IMR-90 (cell line): ENCODE data around the gene RIMBP2. TPM values are rescaled to one million over a fixed set of nuclear protein-coding genes. Genes with fewer than 3 reads are reported as not detected.

Experiments used
- ATAC-seq: fragments of 200-7000 bp; cut with Tn5 transposase; 2 replicates; pipeline ENCODE4 v1.9.1; 2020; ENCODE audit warnings: low read depth, mild to moderate bottlenecking, moderate library complexity
- BruUV-seq: library from RNA; stranded (reverse); fragments of 400-500 nt; replicated peaks from 2 replicates; lab custom pipeline; 2021; lab: Mats Ljungman, UMichigan
- CTCF ChIA-PET: fragments of 300-600 bp; formaldehyde crosslinking; extraction: SDS; loops from one replicate; lab custom pipeline; 2021; ENCODE audit warnings: antibody characterized with exemption; lab: Yijun Ruan, JAX
- POLR2A ChIA-PET: fragments of 300-600 bp; sonication (Branson Sonifier 250); formaldehyde crosslinking; loops from one replicate; lab custom pipeline; 2022; ENCODE audit warnings: antibody characterized with exemption; ENCODE audit not compliant: unreplicated experiment; lab: Charles Lee
- DNase-seq: peaks from one replicate; pipeline ENCODE4 v3.0.0; 2013
- H2AFZ ChIP-seq: replicated peaks from 2 replicates; pipeline ENCODE3; 2013; ENCODE audit warnings: low read length, mild to moderate bottlenecking; ENCODE audit not compliant: poor library complexity
- H2AK5ac ChIP-seq: 2 replicates; pipeline ENCODE4 v1.6.1; 2013; ENCODE audit warnings: low read depth, low read length, inconsistent platforms
- H2AK9ac ChIP-seq: replicated peaks from 2 replicates; pipeline ENCODE3; 2013; ENCODE audit warnings: mild to moderate bottlenecking, low read depth, low read length, moderate library complexity; ENCODE audit not compliant: poor library complexity
- H2BK120ac ChIP-seq: 2 replicates; pipeline ENCODE4 v1.6.1; 2013; ENCODE audit warnings: low read depth, low read length, inconsistent platforms
- H2BK15ac ChIP-seq: 3 replicates; pipeline ENCODE4 v1.6.1; 2013; ENCODE audit warnings: low read depth, low read length, inconsistent platforms
- H2BK20ac ChIP-seq: 2 replicates; pipeline ENCODE4 v1.6.1; 2013; ENCODE audit warnings: low read depth, mild to moderate bottlenecking, inconsistent platforms, low read length, moderate library complexity
- H2BK5ac ChIP-seq: 2 replicates; pipeline ENCODE4 v1.6.1; 2013; ENCODE audit warnings: mild to moderate bottlenecking, low read depth, low read length, inconsistent platforms; ENCODE audit not compliant: poor library complexity, severe bottlenecking
- H3K14ac ChIP-seq: replicated peaks from 2 replicates; pipeline ENCODE4 v1.6.1; 2013; ENCODE audit warnings: low read depth, low read length, inconsistent platforms
- H3K18ac ChIP-seq: 2 replicates; pipeline ENCODE4 v1.6.1; 2013; ENCODE audit warnings: low read depth, low read length, control low read depth
- H3K23ac ChIP-seq: 2 replicates; pipeline ENCODE4 v1.6.1; 2013; ENCODE audit warnings: low read depth, low read length, inconsistent platforms
- H3K27ac ChIP-seq: 2 replicates; pipeline ENCODE4 v1.5.1; 2013; ENCODE audit warnings: mild to moderate bottlenecking, control low read depth, low read length; ENCODE audit not compliant: insufficient read depth
- H3K27me3 ChIP-seq: 2 replicates; pipeline ENCODE4 v1.6.1; 2013; ENCODE audit warnings: low read length; ENCODE audit not compliant: control insufficient read depth, insufficient read depth
- H3K36me3 ChIP-seq: 2 replicates; pipeline ENCODE4 v1.6.1; 2013; ENCODE audit warnings: low read length, mixed read lengths; ENCODE audit not compliant: control insufficient read depth, insufficient read depth
- H3K4ac ChIP-seq: 2 replicates; pipeline ENCODE4 v1.6.1; 2013; ENCODE audit warnings: low read depth, low read length, inconsistent platforms
- H3K4me1 ChIP-seq: 2 replicates; pipeline ENCODE4 v1.6.1; 2013; ENCODE audit warnings: low read length, mixed read lengths; ENCODE audit not compliant: control insufficient read depth, insufficient read depth
- H3K4me2 ChIP-seq: 2 replicates; pipeline ENCODE4 v1.6.1; 2013; ENCODE audit warnings: low read depth, mild to moderate bottlenecking, control low read depth, low read length, moderate library complexity
- H3K4me3 ChIP-seq: 2 replicates; pipeline ENCODE4 v1.5.1; 2013; ENCODE audit warnings: low read depth, mild to moderate bottlenecking, control low read depth, low read length, moderate library complexity; ENCODE audit not compliant: insufficient read depth
- H3K56ac ChIP-seq: 2 replicates; pipeline ENCODE4 v1.6.1; 2013; ENCODE audit warnings: low read length, inconsistent platforms; ENCODE audit not compliant: insufficient read depth; ENCODE audit errors: extremely low read depth
- H3K79me1 ChIP-seq, 2 experiments: 2 replicates each; pipeline ENCODE4 v1.6.1; 2013; ENCODE audit warnings: low read length in 2 of 2, inconsistent platforms in 1 of 2, low read depth in 1 of 2
- H3K9ac ChIP-seq: 2 replicates; pipeline ENCODE4 v1.6.1; 2013; ENCODE audit warnings: low read depth, low read length, control low read depth
- H3K9me1 ChIP-seq: 2 replicates; pipeline ENCODE4 v1.6.1; 2013; ENCODE audit warnings: low read length, inconsistent platforms; ENCODE audit not compliant: insufficient read depth
- H3K9me3 ChIP-seq: 2 replicates; pipeline ENCODE4 v1.6.1; 2013; ENCODE audit warnings: low read length; ENCODE audit not compliant: control insufficient read depth, insufficient read depth
- H4K20me1 ChIP-seq: 2 replicates; pipeline ENCODE4 v1.6.1; 2013; ENCODE audit warnings: low read length, inconsistent platforms; ENCODE audit not compliant: insufficient read depth
- H4K5ac ChIP-seq: 2 replicates; pipeline ENCODE4 v1.6.1; 2013; ENCODE audit warnings: mild to moderate bottlenecking, low read depth, low read length, control low read depth
- H4K8ac ChIP-seq, 2 experiments: 2 replicates each; pipeline ENCODE4 v1.6.1; 2013; ENCODE audit warnings: low read depth in 2 of 2, low read length in 2 of 2, control low read depth in 1 of 2, inconsistent platforms in 1 of 2
- H4K91ac ChIP-seq: 2 replicates; pipeline ENCODE4 v1.6.1; 2013; ENCODE audit warnings: low read depth, low read length, inconsistent platforms; ENCODE audit not compliant: insufficient read depth
- CHD1 ChIP-seq: IDR thresholded peaks from 2 replicates; pipeline ENCODE4 v1.6.1; 2012; ENCODE audit warnings: low read depth, low read length, improper control_type of control experiment
- CTCF ChIP-seq: conservative IDR thresholded peaks from 2 replicates; pipeline ENCODE4 v1.5.1; 2012; ENCODE audit warnings: mild to moderate bottlenecking, low read depth, low read length, improper control_type of control experiment
- FOS ChIP-seq: fragments of 150-350 bp; IDR thresholded peaks from 2 replicates; pipeline ENCODE4 v1.6.1; 2016; ENCODE audit warnings: low read depth, low read length
- MAFK ChIP-seq: IDR thresholded peaks from 2 replicates; pipeline ENCODE4 v1.6.1; 2012; ENCODE audit warnings: low read depth, low read length, improper control_type of control experiment
- MAZ ChIP-seq: IDR thresholded peaks from 2 replicates; pipeline ENCODE4 v1.6.1; 2012; ENCODE audit warnings: low read depth, mild to moderate bottlenecking, low read length, improper control_type of control experiment, moderate library complexity, borderline replicate concordance
- POLR2A ChIP-seq: IDR thresholded peaks from 2 replicates; pipeline ENCODE4 v1.6.1; 2012; ENCODE audit warnings: mild to moderate bottlenecking, low read depth, low read length
- RFX5 ChIP-seq: IDR thresholded peaks from 2 replicates; pipeline ENCODE4 v1.8.0; 2012; ENCODE audit warnings: low read depth, mild to moderate bottlenecking, low read length, moderate library complexity
- WGBS, 2 experiments: methylation state at CpG; one replicate each; pipeline versions ENCODE4 v1.1.5 to v1.1.7; 2013; ENCODE audit warnings: missing lambda C conversion rate in 2 of 2; ENCODE audit not compliant: insufficient read length in 1 of 2; ENCODE audit errors: extremely low coverage in 2 of 2; 5-methylcytosine and 5-hydroxymethylcytosine counted together
- dilution Hi-C: fragments of 300-500 bp; cut with HindIII; formaldehyde crosslinking; loops from one replicate; pipeline ENCODE4 v1.14.3; 2018; ENCODE audit warnings: low sequenced_read_pairs; ENCODE audit not compliant: unreplicated experiment
- in situ Hi-C: fragments of 300-500 bp; cut with MboI; formaldehyde crosslinking; loops from 3 replicates; pipeline ENCODE4 v1.14.3; 2019; ENCODE audit warnings: low sequenced_read_pairs, inconsistent platforms, mixed read lengths
- intact Hi-C: fragments of 100-400 bp; cut with micrococcal nuclease; formaldehyde crosslinking; loops from 2 replicates; pipeline ENCODE4 v1.10.0; 2022
- polyA plus RNA-seq, 3 experiments: library from polyadenylated mRNA; depleted of rRNA; stranded (reverse); fragments of >200 nt; gene quantifications; 2 replicates each; pipeline ENCODE4 v1.2.3, GENCODE V29; 2012; ENCODE audit warnings: low replicate concordance in 1 of 3
- total RNA-seq: library from RNA; depleted of rRNA; stranded (reverse); fragments of >200 nt; gene quantifications from 2 replicates; pipeline ENCODE4 v1.2.3, GENCODE V29; 2012

The RIMBP2 gene
- total and polyA plus RNA-seq, 2 of the 4 experiments (the other 2 are of a cell fraction), result not detected

GRCh38 chr12:130562716-130563115 is 153.4 kb downstream of the RIMBP2 start:
- H3K4ac ChIP-seq, result no peak overlapping the region
- DNase-seq (no peak), ATAC-seq (no peak)
- no peak overlapping the region for H3K18ac ChIP-seq
- no peak overlapping the region for H4K5ac ChIP-seq
- 13% methylated on average over 2 of the region's 5 CpGs; no CpG with 5 or more reads in 1 of the 2 experiments for WGBS, 2 experiments
- no peak overlapping the region for H3K27ac ChIP-seq
- no peak overlapping the region for H2BK20ac ChIP-seq
- H3K4me1 ChIP-seq, result no peaks in the 10 kb centered on the region
- ChIA-PET POLR2A (no interaction called here), CTCF (no interaction called here)
- no peak overlapping the region for H4K8ac ChIP-seq
- H3K36me3 ChIP-seq, result no peaks in the 10 kb centered on the region
- H3K56ac ChIP-seq, result no peak overlapping the region
- H2AFZ ChIP-seq, result no peak overlapping the region
- H2BK15ac ChIP-seq, result no peak overlapping the region
- no peak overlapping the region for H3K23ac ChIP-seq
- no peak overlapping the region for H2AK9ac ChIP-seq
- H3K4me3 ChIP-seq, result no peak overlapping the region
- no peaks in the 10 kb centered on the region for H3K79me1 ChIP-seq
- TF ChIP-seq FOS (no peak), POLR2A (no peak), CTCF (no peak), MAZ (no peak), MAFK (no peak), RFX5 (no peak), CHD1 (no peak)
- H3K14ac ChIP-seq, result no peak overlapping the region
- H4K20me1 ChIP-seq, result no peaks in the 10 kb centered on the region
- no peak overlapping the region for H2AK5ac ChIP-seq
- H2BK5ac ChIP-seq, result no peak overlapping the region
- no peaks in the 10 kb centered on the region for H3K27me3 ChIP-seq
- no peak overlapping the region for H3K4me2 ChIP-seq
- in situ Hi-C loops (no loop called here), dilution Hi-C loops (no loop called here), intact Hi-C loops (no loop called here)
- no peaks in the 10 kb centered on the region for H3K9me1 ChIP-seq
- no peak overlapping the region for H3K9ac ChIP-seq
- BruUV-seq, result no TSS peak
- no peak overlapping the region for H2BK120ac ChIP-seq
- H3K9me3 ChIP-seq, result peaks cover 35% of the 10 kb centered on the region
- H4K91ac ChIP-seq, result no peak overlapping the region
